Neuronal stem cell (in vitro differentiated cells): ENCODE results near the gene MIF.
"Not testable (repeated sequence)": the region's sequence is repeated elsewhere in the genome, so short reads cannot be mapped to it uniquely, and the experiment has no call there.

Source experiments
- DNase-seq: peaks from one replicate; pipeline ENCODE4 v3.0.0-alpha.2; 2013; ENCODE audit warnings: low spot score
- H2AFZ ChIP-seq: one replicate; pipeline ENCODE4 v1.6.1; 2013; ENCODE audit warnings: mild to moderate bottlenecking, low read length, inconsistent platforms
- H2AK5ac ChIP-seq: 2 replicates; pipeline ENCODE4 v1.6.1; 2013; ENCODE audit warnings: low read depth, mild to moderate bottlenecking, inconsistent platforms, low read length, moderate library complexity, mixed read lengths
- H2BK120ac ChIP-seq: 2 replicates; pipeline ENCODE4 v1.6.1; 2013; ENCODE audit warnings: low read depth, mild to moderate bottlenecking, inconsistent platforms, low read length, moderate library complexity, mixed read lengths
- H2BK12ac ChIP-seq: one replicate; pipeline ENCODE4 v1.6.1; 2013; ENCODE audit warnings: low read length, inconsistent platforms
- H2BK15ac ChIP-seq: 2 replicates; pipeline ENCODE4 v1.6.1; 2013; ENCODE audit warnings: mild to moderate bottlenecking, low read length, inconsistent platforms, mixed read lengths
- H2BK5ac ChIP-seq: one replicate; pipeline ENCODE4 v1.6.1; 2013; ENCODE audit warnings: inconsistent platforms, mild to moderate bottlenecking, low read length, moderate library complexity
- H3K14ac ChIP-seq: one replicate; pipeline ENCODE4 v1.6.1; 2013; ENCODE audit warnings: low read length, inconsistent platforms
- H3K18ac ChIP-seq: 2 replicates; pipeline ENCODE4 v1.6.1; 2013; ENCODE audit warnings: low read length, inconsistent platforms
- H3K23ac ChIP-seq: 2 replicates; pipeline ENCODE4 v1.6.1; 2013; ENCODE audit warnings: low read depth, mild to moderate bottlenecking, mixed read lengths, low read length, inconsistent platforms; ENCODE audit not compliant: poor library complexity
- H3K27ac ChIP-seq: replicated peaks from 3 replicates; pipeline ENCODE4 v1.5.1; 2013; ENCODE audit warnings: low read length, inconsistent platforms
- H3K27me3 ChIP-seq, 3 experiments: 2 replicates each; pipeline ENCODE4 v1.6.1; 2013; ENCODE audit warnings: low read length in 3 of 3, mild to moderate bottlenecking in 2 of 3, inconsistent platforms in 1 of 3, low read depth in 1 of 3, mixed read lengths in 1 of 3, moderate library complexity in 1 of 3; ENCODE audit not compliant: control insufficient read depth in 3 of 3, insufficient read depth in 3 of 3
- H3K36me3 ChIP-seq, 2 donors: replicated peaks in 1 of 2; 2 replicates each; pipeline ENCODE4 v1.6.1; 2013; ENCODE audit warnings: low read length in 2 of 2; ENCODE audit not compliant: control insufficient read depth in 2 of 2, insufficient read depth in 2 of 2
- H3K4ac ChIP-seq: 2 replicates; pipeline ENCODE4 v1.6.1; 2013; ENCODE audit warnings: inconsistent platforms, mild to moderate bottlenecking, low read length, moderate library complexity
- H3K4me1 ChIP-seq, 2 donors: 1 replicate in 1 of 2; 2 replicates in 1 of 2; pipeline ENCODE4 v1.6.1; 2013; ENCODE audit warnings: low read length in 2 of 2, low read depth in 1 of 2; ENCODE audit not compliant: control insufficient read depth in 2 of 2, insufficient read depth in 1 of 2
- H3K4me2 ChIP-seq: one replicate; pipeline ENCODE4 v1.6.1; 2013; ENCODE audit warnings: mild to moderate bottlenecking, low read length, inconsistent platforms; ENCODE audit not compliant: insufficient read depth, poor library complexity, severe bottlenecking
- H3K4me3 ChIP-seq, 2 donors: 2 replicates each; pipeline ENCODE4 v1.5.1; 2013; ENCODE audit warnings: low read length in 2 of 2, mild to moderate bottlenecking in 2 of 2, inconsistent platforms in 1 of 2, moderate library complexity in 1 of 2
- H3K79me1 ChIP-seq: one replicate; pipeline ENCODE4 v1.6.1; 2013; ENCODE audit warnings: low read depth, mild to moderate bottlenecking, inconsistent platforms, low read length, moderate library complexity
- H3K9ac ChIP-seq: one replicate; pipeline ENCODE4 v1.6.1; 2013; ENCODE audit warnings: mild to moderate bottlenecking, low read depth, low read length, inconsistent platforms; ENCODE audit not compliant: poor library complexity
- H3K9me3 ChIP-seq, 2 donors: replicated peaks in 1 of 2; 2 replicates each; pipeline versions ENCODE3 to v1.6.1; 2013; ENCODE audit warnings: low read length in 2 of 2, mild to moderate bottlenecking in 2 of 2, inconsistent platforms in 1 of 2, low read depth in 1 of 2, mixed read lengths in 1 of 2, moderate library complexity in 1 of 2; ENCODE audit not compliant: control insufficient read depth in 2 of 2, insufficient read depth in 1 of 2
- H4K8ac ChIP-seq: one replicate; pipeline ENCODE4 v1.6.1; 2013; ENCODE audit warnings: low read depth, mild to moderate bottlenecking, inconsistent platforms, low read length, moderate library complexity
- H4K91ac ChIP-seq: one replicate; pipeline ENCODE4 v1.6.1; 2013; ENCODE audit warnings: low read length, low read depth, mild to moderate bottlenecking, inconsistent platforms; ENCODE audit not compliant: poor library complexity
- WGBS, 2 donors: extraction: QIAGEN DNeasy Blood & Tissue Kit; methylation state at CpG; one replicate each; pipeline ENCODE4 v1.1.7; 2013; ENCODE audit warnings: missing lambda C conversion rate in 2 of 2, mixed read lengths in 1 of 2; ENCODE audit not compliant: insufficient read length in 2 of 2, insufficient replicate concordance in 1 of 2; ENCODE audit errors: extremely low coverage in 2 of 2; 5-methylcytosine and 5-hydroxymethylcytosine counted together

The MIF gene

DNA sequence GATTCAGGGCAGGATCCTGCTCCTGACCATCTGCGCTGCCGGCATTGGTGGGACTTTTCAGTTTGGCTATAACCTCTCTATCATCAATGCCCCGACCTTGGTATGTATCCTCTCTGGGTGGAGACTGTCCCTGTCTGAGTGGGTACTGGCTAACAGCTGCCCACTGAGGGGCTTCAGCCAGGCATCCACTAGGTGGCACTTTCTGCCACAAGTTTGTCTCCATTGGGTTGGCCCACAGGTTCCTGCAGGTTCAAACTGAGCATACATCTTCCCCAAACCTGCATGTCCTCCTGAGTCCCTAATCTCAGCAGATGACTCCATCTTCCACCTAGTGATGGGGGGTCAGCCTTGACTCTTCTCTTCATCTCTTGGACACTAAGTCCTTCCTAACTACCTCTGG, 32.1 kb upstream of the MIF start:
- Histone ChIP-seq H3K4me1 (peaks cover 0 to 4% of the 10 kb centered on the region in 2 donors), H4K91ac (no peak overlapping the region), H3K14ac (no peak overlapping the region), H3K27me3 (no peaks in the 10 kb centered on the region), H2BK120ac (no peak overlapping the region), H3K9me3 (no peaks in the 10 kb centered on the region), H3K4me3 (no peak overlapping the region), H2BK15ac (no peak overlapping the region), H3K79me1 (no peaks in the 10 kb centered on the region), H2AK5ac (no peak overlapping the region), H3K23ac (no peak overlapping the region), H4K8ac (no peak overlapping the region), H3K4me2 (no peak overlapping the region), H3K18ac (no peak overlapping the region), H3K27ac (no peak overlapping the region), H2BK12ac (no peak overlapping the region), H3K36me3 (peaks cover 0 to 24% of the 10 kb centered on the region in 2 donors), H2AFZ (no peak overlapping the region), H2BK5ac (no peak overlapping the region), H3K9ac (no peak overlapping the region), H3K4ac (no peak overlapping the region)
- no CpG with 5 or more reads among the region's 3 CpGs for WGBS, 2 donors
- DNase-seq, result no peak

DNA sequence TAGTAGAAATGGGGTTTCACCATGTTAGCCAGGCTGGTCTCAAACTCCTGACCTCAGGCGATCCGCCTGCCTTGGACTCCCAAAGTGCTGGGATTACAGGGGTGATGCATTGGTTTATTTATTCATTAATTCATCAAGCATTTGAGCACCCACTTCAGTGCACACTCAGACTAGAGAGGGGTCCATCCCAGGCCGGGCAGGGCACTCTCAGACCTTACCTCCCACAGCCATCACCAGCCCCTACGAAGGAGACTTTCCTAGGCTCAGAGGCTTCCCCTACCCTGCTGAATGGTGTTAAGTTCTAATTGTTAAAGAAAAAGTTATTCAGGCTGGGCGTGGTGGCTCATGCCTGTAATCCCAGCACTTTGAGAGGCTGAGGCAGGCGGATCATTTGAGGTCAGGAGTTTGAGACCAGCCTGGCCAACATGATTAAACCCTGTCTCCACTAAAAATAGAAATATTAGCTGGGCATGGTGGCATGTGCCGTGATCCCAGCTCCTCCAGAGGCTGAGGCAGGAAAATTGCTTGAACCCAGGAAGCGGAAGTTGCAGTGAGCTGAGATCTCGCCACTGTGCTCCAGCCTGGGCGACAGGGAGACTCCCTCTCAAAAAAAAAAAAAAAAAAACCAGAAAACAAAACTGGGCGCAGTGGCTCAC, 29.6 kb upstream of the MIF start:
- H3K18ac ChIP-seq, H3K79me1 ChIP-seq, H3K27me3 ChIP-seq, H3K9me3 ChIP-seq, H2BK120ac ChIP-seq, H3K4me3 ChIP-seq, H3K4me1 ChIP-seq, H2AFZ ChIP-seq, H3K9ac ChIP-seq, H4K91ac ChIP-seq, H2AK5ac ChIP-seq, H4K8ac ChIP-seq, H3K4me2 ChIP-seq, H3K23ac ChIP-seq, H3K4ac ChIP-seq, H2BK12ac ChIP-seq, DNase-seq, H2BK5ac ChIP-seq, H2BK15ac ChIP-seq, H3K14ac ChIP-seq, H3K27ac ChIP-seq: not testable (repeated sequence)
- peaks cover 4 to 48% of the 10 kb centered on the region in 2 donors for H3K36me3 ChIP-seq
- WGBS, 2 donors, result no CpG with 5 or more reads among the region's 11 CpGs

DNA sequence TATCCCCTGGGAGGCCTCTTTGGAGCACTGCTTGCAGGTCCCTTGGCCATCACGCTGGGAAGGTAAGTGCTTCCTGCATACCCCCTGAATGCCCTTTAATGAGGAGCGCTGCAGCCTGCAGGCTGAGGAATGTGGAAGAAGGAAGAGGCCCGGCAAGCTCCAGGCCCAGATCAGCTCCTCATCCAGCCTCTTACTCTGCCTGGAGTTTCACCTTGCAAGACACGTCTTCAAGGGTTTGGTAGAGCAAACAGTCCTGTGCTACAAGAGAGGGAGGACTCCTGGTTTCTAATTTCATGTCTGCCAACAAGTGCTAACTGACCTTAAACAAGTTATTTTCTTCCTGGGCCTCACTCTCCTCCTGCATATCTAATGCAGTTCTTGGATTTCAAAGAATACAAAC, 25.6 kb upstream of the MIF start:
- Histone ChIP-seq H3K9me3 (peaks cover 2 to 4% of the 10 kb centered on the region in 2 donors), H2BK12ac (no peak overlapping the region), H3K9ac (no peak overlapping the region), H3K4me3 (peak overlapping the region in 1 of 2 donors; percentile 14), H3K4me1 (no peaks in the 10 kb centered on the region), H3K18ac (no peak overlapping the region), H2AFZ (no peak overlapping the region), H4K91ac (no peak overlapping the region), H3K14ac (no peak overlapping the region), H2BK120ac (no peak overlapping the region), H3K27me3 (no peaks in the 10 kb centered on the region), H2AK5ac (no peak overlapping the region), H3K23ac (no peak overlapping the region), H3K79me1 (no peaks in the 10 kb centered on the region), H2BK5ac (no peak overlapping the region), H3K4me2 (no peak overlapping the region), H3K36me3 (peaks cover 5 to 60% of the 10 kb centered on the region in 2 donors), H4K8ac (no peak overlapping the region), H3K4ac (no peak overlapping the region), H3K27ac (no peak overlapping the region), H2BK15ac (no peak overlapping the region)
- WGBS, 2 donors, result no CpG with 5 or more reads among the region's 4 CpGs
- no peak for DNase-seq

DNA sequence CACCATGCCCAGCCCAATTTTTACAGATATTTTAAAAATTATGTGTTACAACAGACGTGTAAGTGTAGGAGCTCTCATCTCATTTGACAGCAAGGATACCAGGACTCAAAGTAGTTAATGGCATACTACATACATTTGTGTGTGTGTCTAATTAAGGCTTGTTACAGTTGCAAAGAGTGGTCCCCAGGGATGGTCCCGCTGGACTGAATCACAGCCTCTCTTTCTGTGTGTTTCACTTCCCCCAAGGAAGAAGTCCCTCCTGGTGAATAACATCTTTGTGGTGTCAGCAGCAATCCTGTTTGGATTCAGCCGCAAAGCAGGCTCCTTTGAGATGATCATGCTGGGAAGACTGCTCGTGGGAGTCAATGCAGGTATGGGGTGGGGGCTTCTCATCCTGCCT, 19.3 kb upstream of the MIF start:
- no peaks in the 10 kb centered on the region for H3K9me3 ChIP-seq
- H3K27me3 ChIP-seq, result no peaks in the 10 kb centered on the region
- H3K36me3 ChIP-seq, result peaks cover 0 to 71% of the 10 kb centered on the region in 2 donors
- H3K18ac ChIP-seq, result no peak overlapping the region
- no peak overlapping the region for H3K4me2 ChIP-seq
- no peak overlapping the region for H2BK5ac ChIP-seq
- no peak overlapping the region for H2AFZ ChIP-seq
- no peaks in the 10 kb centered on the region for H3K79me1 ChIP-seq
- H2BK12ac ChIP-seq, result no peak overlapping the region
- no peak overlapping the region for H2BK120ac ChIP-seq
- peaks cover 0 to 6% of the 10 kb centered on the region in 2 donors for H3K4me1 ChIP-seq
- no peak overlapping the region for H3K14ac ChIP-seq
- no peak overlapping the region for H3K27ac ChIP-seq
- no peak overlapping the region for H3K4ac ChIP-seq
- no peak overlapping the region for H4K91ac ChIP-seq
- no peak overlapping the region for H3K4me3 ChIP-seq
- H2BK15ac ChIP-seq, result no peak overlapping the region
- no peak overlapping the region for H4K8ac ChIP-seq
- no peak for DNase-seq
- H3K9ac ChIP-seq, result no peak overlapping the region
- WGBS, 2 donors, result no CpG with 5 or more reads among the region's 4 CpGs
- H3K23ac ChIP-seq, result no peak overlapping the region
- no peak overlapping the region for H2AK5ac ChIP-seq
